Adipocyte (in vitro differentiated cells): Measurements from ENCODE around the gene SLC30A4.

Experiments used
- DNase-seq: peaks from one replicate; pipeline ENCODE4 v3.0.0-alpha.2; 2015; ENCODE audit warnings: low read depth
- H3K27me3 ChIP-seq: replicated peaks from 2 replicates; pipeline ENCODE4 v1.7.0; 2013; ENCODE audit warnings: mild to moderate bottlenecking, low read length, moderate library complexity; ENCODE audit not compliant: control insufficient read depth, insufficient read depth
- H3K36me3 ChIP-seq: 2 replicates; pipeline ENCODE4 v1.7.0; 2013; ENCODE audit warnings: low read length, mild to moderate bottlenecking, moderate library complexity; ENCODE audit not compliant: control insufficient read depth, insufficient read depth, severe bottlenecking
- H3K4me1 ChIP-seq: 2 replicates; pipeline ENCODE4 v1.7.0; 2013; ENCODE audit warnings: mild to moderate bottlenecking, low read length, moderate library complexity; ENCODE audit not compliant: control insufficient read depth, insufficient read depth
- H3K4me3 ChIP-seq: 2 replicates; pipeline ENCODE4 v1.7.0; 2013; ENCODE audit warnings: mild to moderate bottlenecking, low read length, moderate library complexity
- H3K9ac ChIP-seq: 2 replicates; pipeline ENCODE4 v1.7.0; 2013; ENCODE audit warnings: mild to moderate bottlenecking, low read length, moderate library complexity
- H3K9me3 ChIP-seq: 2 replicates; pipeline ENCODE4 v1.7.0; 2013; ENCODE audit warnings: mild to moderate bottlenecking, low read length, moderate library complexity; ENCODE audit not compliant: control insufficient read depth

Gene SLC30A4

DNA sequence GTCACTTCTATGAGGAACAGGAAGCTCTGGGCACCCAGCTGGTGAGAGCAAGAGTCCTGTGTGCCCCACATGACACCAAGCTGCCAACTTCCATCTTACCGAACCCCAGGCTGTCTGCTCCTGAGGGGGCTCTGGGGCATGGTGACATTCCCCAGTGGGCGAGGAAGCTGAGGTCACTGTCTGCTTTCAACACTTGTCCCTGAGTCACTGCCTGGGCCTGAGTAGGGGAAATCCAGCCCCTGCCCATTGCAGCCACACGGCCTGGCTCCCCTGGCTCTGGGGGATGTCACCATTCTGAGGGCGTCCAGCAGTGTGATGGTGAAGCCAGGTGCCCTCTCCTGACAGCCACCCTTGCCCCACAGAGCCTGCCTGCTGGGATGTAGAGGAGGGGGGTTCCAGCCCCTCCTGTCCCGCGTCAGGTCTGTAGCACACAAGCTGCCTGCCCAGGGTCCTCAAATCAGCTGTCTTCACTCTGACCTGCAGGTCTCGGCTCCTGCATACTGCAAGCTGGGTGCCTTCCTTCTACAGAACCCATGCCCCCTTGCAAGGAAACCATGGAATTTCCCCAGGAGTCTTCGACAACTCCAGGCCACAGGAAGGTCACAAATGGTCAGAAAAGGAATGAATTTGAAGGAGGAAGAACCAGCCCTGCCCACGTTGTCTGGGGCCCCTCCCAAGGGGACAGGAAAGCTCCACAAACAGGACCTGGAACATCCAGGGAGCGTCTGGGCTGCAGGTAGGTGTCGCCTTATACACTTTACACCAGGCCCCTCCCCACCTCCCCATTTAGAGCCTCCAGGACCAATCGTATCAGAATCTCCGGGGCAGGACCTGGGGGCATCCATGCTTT lies 74.3 kb downstream of the SLC30A4 start:
- H3K36me3 ChIP-seq, result no peaks in the 10 kb centered on the region
- H3K9ac ChIP-seq, result no peak overlapping the region
- peak; percentile 20 for DNase-seq
- no peaks in the 10 kb centered on the region for H3K27me3 ChIP-seq
- peaks cover 5% of the 10 kb centered on the region for H3K9me3 ChIP-seq
- peaks cover 20% of the 10 kb centered on the region for H3K4me1 ChIP-seq
- H3K4me3 ChIP-seq, result no peak overlapping the region

DNA sequence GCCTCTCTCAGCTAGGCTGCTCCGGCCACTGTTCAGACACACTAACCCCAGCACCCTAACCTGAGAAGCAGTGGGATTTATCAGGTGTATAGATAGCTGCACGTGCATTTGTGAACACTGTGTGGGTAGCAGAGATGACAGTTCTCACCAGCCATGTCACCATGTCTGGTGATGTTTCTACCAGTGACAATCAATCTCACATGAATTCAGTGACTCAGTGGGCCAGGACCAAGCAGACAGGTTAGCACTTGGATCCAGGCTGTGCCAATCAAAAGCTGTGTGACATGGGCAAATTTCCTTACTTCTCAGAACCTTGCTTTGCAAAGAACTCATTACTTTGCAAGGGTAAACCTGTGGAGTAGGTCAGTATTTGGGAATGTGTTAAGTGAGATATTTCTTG lies 78.9 kb downstream of the SLC30A4 start:
- H3K9ac ChIP-seq, result no peak overlapping the region
- H3K36me3 ChIP-seq, result no peaks in the 10 kb centered on the region
- H3K4me3 ChIP-seq, result no peak overlapping the region
- no peaks in the 10 kb centered on the region for H3K9me3 ChIP-seq
- H3K4me1 ChIP-seq, result peaks cover 28% of the 10 kb centered on the region
- no peak for DNase-seq
- H3K27me3 ChIP-seq, result no peaks in the 10 kb centered on the region

DNA sequence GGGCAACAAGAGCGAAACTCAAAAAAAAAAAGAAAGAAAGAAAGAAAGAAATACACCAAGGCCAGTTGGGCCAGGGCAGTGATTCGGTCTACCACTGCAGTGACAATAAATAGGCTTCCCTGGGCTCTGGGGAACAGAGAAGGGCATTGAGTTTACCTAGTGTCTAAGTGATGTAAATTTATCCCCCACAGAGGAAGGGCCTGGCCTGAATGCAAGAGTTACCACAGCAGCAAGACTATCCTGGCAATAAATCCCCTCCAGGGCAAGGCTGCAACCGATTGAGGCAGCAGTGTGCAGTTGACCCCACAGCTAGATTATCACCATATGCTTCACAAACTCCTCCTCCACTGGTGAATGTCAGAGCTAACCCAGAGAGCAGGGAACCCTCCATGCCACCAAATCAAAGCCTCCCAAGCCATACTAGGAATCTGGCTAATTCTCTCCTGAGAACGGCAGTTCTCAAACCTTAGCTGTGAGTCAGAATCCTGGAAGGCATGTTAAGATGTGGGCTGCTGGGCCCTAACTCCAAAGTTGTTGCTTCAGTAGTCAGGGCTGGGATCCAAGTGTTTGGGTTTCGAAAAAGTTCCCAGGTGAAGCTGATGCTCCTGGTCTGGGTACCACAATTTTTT lies 79.9 kb downstream of the SLC30A4 start:
- Histone ChIP-seq H3K36me3 (no peaks in the 10 kb centered on the region), H3K4me1 (peaks cover 23% of the 10 kb centered on the region), H3K9me3 (no peaks in the 10 kb centered on the region), H3K9ac (no peak overlapping the region), H3K4me3 (no peak overlapping the region), H3K27me3 (no peaks in the 10 kb centered on the region)
- peak; percentile 79 for DNase-seq

DNA sequence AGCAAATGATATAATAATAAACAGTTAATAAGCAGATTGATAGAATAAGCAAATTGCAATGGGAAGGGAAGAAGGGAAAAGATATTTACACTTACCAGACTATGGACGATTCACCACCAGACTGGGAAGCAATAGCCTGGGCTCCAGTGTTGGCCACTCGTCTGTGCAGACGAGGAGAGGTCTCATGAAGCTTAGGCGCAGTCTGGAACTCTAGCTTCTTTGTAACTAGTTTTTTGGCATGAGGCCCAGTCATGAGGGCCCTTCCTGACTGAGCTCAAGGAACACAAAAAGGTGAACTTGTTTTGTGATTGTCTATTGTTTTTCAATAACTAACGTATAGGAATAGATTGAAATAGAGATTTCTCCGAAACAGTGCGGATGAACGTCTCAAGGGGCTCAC lies 80.9 kb downstream of the SLC30A4 start:
- no peaks in the 10 kb centered on the region for H3K36me3 ChIP-seq
- H3K27me3 ChIP-seq, result no peaks in the 10 kb centered on the region
- peaks cover 23% of the 10 kb centered on the region for H3K4me1 ChIP-seq
- no peak overlapping the region for H3K4me3 ChIP-seq
- DNase-seq, result no peak
- no peaks in the 10 kb centered on the region for H3K9me3 ChIP-seq
- H3K9ac ChIP-seq, result no peak overlapping the region

DNA sequence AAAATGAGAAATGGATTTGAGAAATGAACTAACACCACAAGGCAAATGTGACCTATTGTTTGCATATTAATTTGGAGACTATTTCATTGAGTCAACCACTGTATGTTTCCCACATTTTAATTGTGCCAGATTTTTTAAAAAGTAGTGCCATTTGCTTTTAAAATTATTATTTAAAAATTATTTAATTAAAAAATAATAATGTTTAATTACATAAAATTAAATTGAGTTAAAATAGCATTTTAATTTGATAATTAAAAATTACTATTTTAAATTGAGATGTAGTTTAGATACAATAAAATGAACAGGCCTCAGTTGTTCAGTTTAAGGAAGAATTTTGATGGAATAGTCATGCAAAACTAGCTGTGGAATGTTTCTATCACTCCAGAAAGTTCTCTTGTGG lies 81.5 kb downstream of the SLC30A4 start:
- Histone ChIP-seq H3K9me3 (no peaks in the 10 kb centered on the region), H3K36me3 (no peaks in the 10 kb centered on the region), H3K9ac (no peak overlapping the region), H3K4me1 (peaks cover 23% of the 10 kb centered on the region), H3K27me3 (no peaks in the 10 kb centered on the region), H3K4me3 (no peak overlapping the region)
- no peak for DNase-seq

DNA sequence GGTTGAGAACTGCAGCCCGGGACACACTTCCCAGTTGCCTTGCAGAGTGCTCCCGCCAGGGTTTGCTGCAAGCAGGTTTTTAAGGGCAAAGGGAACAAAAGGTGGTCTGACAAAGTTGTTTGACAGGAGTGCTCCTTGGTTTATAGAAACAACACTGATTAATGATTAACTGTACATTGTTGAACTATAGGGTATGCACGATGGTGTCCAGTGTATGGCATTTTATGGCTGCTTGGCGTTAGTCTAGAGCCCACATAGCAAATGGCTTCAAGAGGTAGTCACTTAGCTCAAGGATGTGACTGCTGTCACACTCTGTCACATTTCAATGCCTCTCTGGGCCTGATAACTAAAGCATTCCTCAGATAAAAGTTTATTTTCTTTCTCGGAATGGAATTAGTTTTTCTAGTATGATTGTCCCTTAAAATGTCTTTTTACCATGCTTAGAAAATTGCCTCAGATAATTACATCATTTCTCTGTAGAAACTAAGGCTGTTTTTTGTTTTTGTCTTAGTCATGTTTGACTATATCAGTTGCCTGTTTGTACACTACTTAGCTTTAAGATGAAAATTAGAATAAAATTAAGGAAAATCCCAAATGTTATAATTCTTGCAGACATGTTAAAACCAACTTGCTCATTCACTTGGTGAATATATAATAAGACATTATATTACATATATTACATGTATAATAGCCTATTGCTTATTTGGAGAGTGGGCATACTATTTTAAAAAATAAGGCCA lies 82.9 kb downstream of the SLC30A4 start:
- Histone ChIP-seq H3K36me3 (no peaks in the 10 kb centered on the region), H3K9me3 (no peaks in the 10 kb centered on the region), H3K27me3 (no peaks in the 10 kb centered on the region), H3K4me3 (no peak overlapping the region), H3K4me1 (peaks cover 10% of the 10 kb centered on the region), H3K9ac (no peak overlapping the region)
- peak; percentile 34 for DNase-seq

DNA sequence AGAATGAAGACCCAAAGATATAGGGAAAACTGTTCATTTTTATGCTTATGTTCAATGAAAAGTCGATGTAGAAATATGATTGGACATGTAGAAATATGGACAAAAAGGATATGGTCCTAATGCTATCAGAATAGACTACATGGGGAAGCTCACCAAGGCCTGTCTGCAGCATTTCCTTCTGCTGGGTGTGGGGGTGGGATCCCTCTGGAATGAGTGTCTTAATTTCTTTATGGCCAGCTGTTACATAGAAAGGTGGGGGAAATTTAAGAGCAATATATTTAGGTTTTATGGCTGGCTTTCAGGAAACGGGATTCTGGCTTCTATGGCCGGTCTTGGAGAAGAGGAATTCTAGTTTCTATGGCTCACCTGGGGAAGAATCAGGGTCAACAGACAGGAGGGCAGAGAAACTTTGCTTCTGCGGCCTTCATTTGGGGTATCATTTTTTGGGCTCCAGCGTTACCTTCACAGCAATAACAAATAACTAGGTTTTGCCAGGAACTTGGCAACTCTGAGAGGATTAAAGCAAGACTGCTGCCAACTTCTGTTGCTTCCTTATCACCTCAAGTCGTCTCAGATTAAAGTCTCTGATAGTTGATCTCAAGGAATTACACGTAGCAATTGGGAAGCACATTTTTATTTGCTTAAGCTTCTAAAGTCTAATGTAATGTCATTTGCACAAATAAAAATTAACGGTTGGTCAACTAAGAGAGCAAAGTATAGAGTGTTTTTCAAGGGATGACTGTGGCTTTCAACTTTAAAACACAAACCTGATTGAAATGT lies 87.2 kb downstream of the SLC30A4 start:
- DNase-seq, result no peak
- H3K9ac ChIP-seq, result no peak overlapping the region
- H3K9me3 ChIP-seq, result no peaks in the 10 kb centered on the region
- H3K4me1 ChIP-seq, result peaks cover 4% of the 10 kb centered on the region
- no peaks in the 10 kb centered on the region for H3K36me3 ChIP-seq
- no peak overlapping the region for H3K4me3 ChIP-seq
- H3K27me3 ChIP-seq, result no peaks in the 10 kb centered on the region

DNA sequence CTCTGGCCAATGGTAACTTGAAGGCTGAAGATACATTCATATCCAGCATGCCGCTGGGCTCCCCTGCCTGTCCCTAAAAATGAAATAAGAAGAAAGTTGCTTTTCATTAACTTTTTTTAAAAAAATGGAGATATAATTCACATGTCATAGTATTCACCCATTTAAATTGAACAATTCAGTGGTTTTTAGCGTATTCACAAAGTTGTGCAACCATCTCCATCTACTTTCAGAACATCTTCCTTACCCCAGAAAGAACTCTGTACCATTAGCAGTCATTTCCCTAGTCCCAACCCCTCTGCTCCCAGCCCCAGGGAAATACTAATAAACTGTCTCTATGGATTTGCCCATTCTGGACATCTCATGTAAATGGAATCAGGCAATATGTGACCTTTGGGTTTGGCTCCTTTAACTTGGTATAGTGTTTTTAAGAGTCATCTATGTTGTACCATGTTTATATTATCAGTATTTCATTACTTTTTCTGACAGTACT lies 88.4 kb downstream of the SLC30A4 start:
- Histone ChIP-seq H3K27me3 (no peaks in the 10 kb centered on the region), H3K36me3 (no peaks in the 10 kb centered on the region), H3K4me3 (no peak overlapping the region), H3K4me1 (no peaks in the 10 kb centered on the region), H3K9ac (no peak overlapping the region), H3K9me3 (no peaks in the 10 kb centered on the region)
- DNase-seq, result no peak

DNA sequence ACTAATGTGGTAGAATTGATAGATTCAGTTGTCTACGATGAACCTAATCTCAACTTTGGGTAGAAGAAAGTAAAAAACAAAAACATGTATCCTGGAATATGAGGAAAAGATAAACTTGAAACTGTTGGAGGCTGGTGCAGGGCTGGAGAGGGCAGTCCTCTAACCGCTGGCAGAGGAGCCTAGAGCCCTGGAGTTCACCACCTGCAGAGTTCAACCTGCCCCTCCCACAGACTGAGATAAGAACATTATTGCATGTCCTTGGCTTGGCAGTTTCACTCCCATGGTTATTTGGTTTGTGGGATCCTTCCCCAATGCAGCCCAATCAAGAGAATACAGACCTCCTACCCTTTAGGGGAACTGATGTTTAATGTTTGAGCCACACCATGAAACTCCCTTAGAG lies 91.0 kb downstream of the SLC30A4 start:
- DNase-seq, result no peak
- H3K36me3 ChIP-seq, result no peaks in the 10 kb centered on the region
- H3K9me3 ChIP-seq, result no peaks in the 10 kb centered on the region
- H3K4me1 ChIP-seq, result no peaks in the 10 kb centered on the region
- no peak overlapping the region for H3K4me3 ChIP-seq
- no peaks in the 10 kb centered on the region for H3K27me3 ChIP-seq
- no peak overlapping the region for H3K9ac ChIP-seq

DNA sequence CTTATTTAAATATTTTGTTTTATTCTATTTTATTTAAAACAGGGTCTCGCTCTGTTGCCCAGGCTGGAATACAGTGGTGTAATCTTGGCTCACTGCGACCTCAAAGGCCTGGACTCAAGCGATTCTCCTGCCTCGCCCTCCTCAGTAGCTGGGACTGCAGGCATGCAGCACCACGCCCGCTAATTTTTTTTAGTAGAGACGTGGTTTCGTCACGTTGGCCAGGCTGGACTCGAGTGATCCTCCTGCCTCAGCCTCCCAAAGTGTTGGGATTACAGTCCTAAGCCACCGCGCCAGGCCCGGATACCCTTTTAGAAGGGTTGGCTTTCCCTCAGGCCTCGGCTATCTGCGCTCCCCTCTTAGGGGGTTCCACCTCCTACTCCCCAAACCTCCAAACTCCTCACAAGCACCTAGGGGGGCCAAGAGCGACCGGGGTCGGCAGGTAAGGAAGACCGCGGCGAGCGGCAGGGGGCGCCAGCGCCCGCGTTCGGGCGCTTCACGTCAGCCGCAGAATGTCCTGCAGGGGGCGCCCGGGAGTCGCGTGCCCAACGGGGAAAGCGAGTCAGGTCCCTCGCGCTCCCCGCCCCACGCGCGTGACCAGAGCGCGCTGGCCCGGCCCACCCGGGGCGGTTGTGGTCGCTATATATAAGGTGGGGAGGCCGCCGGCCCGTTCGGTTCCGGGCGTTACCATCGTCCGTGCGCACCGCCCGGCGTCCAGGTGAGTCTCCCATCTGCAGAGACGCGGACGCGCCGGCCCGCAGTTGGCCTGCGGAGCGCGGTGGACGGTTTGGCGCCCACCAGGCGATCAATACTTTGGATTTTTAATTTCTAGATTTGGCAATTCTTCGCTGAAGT lies 92.4 kb downstream of the SLC30A4 start:
- no peaks in the 10 kb centered on the region for H3K36me3 ChIP-seq
- peak overlapping the region; percentile 73 for H3K4me3 ChIP-seq
- H3K27me3 ChIP-seq, result no peaks in the 10 kb centered on the region
- DNase-seq, result peak; percentile 88
- no peak overlapping the region for H3K9ac ChIP-seq
- H3K9me3 ChIP-seq, result no peaks in the 10 kb centered on the region
- H3K4me1 ChIP-seq, result no peaks in the 10 kb centered on the region
